IPS DF 19.7 (cell line): ENCODE data around the gene BARD1.
"Not testable (repeated sequence)": the region's sequence is repeated elsewhere in the genome, so short reads cannot be mapped to it uniquely, and the experiment has no call there.

Source experiments
- DNase-seq: peaks from one replicate; pipeline ENCODE4 v3.0.0-alpha.2; 2013; ENCODE audit warnings: low read depth, low spot score

The BARD1 gene

GRCh38 chr2:214765180-214765579 is 44.3 kb downstream of the BARD1 start:
- no peak for DNase-seq

DNA sequence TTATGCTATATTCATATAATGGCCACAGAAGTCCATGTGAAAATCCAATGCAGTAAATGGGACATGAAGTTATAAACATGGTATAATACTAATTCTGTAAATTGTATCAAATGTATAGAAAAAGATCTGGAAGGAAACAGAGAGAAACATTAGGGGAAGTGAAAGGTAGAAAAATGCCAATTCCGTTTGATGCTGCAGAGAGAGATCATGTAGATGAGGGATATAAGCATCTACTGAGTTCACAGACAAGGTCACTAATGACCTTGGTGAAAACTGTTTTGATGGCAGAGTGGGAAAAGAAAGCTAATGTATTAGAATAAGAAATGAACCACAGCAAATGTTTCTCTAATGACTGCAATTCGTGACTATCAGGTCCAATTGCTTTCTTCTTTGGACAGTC is 56.0 kb downstream of the BARD1 start:
- DNase-seq, result no peak

- no peak for DNase-seq
Observed at GRCh38 chr2:214750529-214750928, 59.0 kb downstream of the BARD1 start.

DNA sequence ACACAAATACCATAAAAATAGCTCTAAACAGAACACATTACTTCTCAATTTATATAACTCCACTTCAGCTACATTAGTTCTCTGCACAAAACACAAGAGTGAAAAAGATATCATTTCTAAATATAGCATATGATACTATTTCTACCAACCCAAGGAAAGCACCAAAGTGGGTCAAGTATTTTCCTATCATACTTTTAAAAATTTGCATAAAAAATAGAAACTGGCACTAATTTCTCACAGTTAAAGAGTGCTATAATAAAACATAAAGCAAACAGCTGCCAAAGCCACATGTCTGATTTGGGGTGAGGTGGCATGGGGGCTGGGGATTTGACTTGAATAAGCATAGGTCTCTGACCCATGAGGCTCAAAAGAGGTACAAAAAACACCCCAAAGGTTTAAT is 61.5 kb downstream of the BARD1 start:
- no peak for DNase-seq

DNA sequence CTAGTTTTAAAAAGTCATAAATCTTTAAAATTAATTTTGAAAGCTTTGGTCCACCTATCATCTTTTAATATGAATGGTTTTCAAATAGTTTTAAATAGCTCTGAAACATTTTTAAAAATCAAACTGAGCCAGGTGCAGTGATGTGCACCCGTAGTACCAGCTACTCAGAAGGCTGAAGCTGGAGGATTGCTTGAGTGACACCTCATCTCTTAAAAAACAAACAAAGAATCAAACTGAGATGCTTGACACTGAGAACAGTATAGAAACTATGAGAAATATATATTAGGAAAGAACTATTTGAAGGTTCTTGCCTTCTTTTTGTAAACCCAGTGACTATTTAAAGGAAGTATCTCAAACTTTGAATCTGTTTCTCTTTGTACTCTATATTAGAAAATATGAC is 67.4 kb downstream of the BARD1 start:
- no peak for DNase-seq

GRCh38 chr2:214740867-214741395 is 68.6 kb downstream of the BARD1 start:
- no peak for DNase-seq

GRCh38 chr2:214737188-214737587 is 72.3 kb downstream of the BARD1 start:
- no peak for DNase-seq

DNA sequence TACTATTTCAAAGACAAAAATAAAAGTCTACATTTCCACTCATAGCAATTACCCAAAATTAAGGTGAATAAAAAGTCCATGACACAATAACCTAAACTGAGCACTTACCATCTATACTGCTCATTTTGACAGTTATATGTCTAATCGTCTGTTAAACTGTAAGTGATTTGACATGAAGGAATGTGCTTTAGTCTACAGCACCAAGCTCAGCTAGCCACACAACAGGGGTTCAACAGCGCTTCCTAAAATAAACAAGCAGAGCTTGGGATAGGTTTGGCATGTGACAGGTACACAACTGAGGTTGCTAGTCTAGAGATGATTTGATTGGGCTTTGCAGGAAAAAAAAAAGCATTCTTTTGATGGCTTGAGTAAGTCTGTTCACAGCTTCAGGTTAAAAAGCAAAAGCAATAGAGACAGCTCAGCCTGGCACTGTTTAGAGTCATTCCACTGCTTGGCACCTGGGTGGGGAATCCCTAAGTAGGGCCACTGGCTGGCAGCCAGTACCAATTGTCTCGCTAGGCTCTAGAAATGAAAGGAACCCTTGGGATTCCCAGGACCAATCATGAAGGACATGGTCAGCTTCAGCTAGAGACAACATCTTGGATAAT is 78.6 kb downstream of the BARD1 start:
- DNase-seq, result no peak

- DNase-seq, result no peak
Observed at GRCh38 chr2:214730248-214730647, 79.2 kb downstream of the BARD1 start.

DNA sequence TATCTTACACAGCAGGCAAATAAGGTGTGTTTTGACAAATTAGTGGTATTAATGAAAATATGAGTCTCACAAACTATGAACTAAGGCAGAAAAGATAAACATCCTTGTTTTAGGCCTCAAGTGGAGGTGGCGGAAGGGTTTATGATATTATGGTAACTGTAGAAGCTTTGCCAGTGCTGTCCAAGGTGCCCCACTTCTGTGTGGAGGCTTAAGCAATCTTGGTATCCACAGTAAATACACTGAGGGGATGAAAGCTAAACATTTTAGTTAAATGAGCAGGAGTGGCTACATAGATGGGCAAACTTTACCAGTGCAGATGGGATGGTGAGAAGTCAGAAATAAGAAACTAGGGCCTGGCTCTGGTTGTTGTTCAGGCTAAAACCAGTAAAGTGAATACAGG is 84.7 kb downstream of the BARD1 start:
- DNase-seq, result no peak

GRCh38 chr2:214717837-214718236 is 91.6 kb downstream of the BARD1 start:
- DNase-seq, result not testable (repeated sequence)

DNA sequence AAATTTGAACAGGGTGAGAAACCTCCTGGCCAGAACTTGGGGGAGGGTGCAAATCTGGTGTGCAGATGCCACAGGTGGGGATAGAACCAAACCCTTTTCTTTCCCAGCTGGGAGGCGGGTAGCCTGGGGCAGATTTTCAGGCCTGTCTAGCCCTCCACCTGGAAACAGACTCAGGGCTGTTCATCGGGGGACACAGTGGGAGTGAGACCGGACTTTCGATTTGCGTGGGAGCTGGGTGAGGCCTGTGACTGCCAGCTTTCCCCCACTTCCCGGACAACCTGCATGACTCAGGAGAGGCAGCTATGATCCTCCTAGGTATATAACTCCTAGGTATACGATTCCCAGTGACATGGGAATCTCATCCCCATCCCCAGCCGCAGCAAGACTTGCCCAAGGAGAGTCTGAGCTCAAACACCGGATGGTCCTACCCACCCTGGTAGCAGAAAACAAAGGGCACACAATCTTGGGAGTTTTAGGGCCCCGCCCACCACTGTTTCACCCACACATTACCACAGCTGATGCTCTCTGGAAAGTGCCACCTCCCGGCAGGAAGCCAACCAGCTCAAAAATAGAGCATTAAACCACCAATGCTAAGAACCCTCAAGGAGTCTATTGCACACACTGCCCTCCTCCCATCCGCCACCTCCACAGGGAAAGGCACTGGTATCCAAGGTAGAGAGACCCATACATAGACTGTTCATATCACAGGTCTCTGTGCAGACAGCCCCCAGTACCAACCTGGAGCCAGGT is 92.5 kb downstream of the BARD1 start:
- no peak for DNase-seq

DNA sequence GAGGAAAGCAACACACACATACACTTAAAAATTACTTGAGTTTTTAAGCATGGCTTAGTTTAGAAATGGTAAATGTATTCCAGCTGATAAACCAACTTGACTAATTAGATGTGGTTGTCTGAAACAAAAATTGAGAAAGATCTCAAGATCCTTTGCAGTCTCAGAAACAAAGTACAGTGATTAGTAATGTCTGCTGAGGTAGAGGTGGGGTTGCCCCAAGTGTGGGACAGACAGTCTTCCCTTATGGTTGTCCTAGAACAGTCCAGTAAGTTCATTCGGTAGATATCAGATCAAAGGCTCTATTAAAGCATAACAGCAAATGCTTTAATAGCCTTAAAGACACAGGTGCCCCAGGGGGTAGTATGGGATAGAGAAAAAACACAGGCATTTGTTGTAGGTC is 94.5 kb downstream of the BARD1 start:
- no peak for DNase-seq

- no peak for DNase-seq
Observed at GRCh38 chr2:214713080-214713830, 96.2 kb downstream of the BARD1 start.

GRCh38 chr2:214710729-214711128 is 98.8 kb downstream of the BARD1 start:
- DNase-seq, result no peak

GRCh38 chr2:214706986-214707385 is 102.5 kb downstream of the BARD1 start:
- DNase-seq, result no peak

- no peak for DNase-seq
Observed at GRCh38 chr2:214699236-214699635, 110.2 kb downstream of the BARD1 start.

GRCh38 chr2:214696681-214697080 is 112.8 kb downstream of the BARD1 start:
- DNase-seq, result no peak

GRCh38 chr2:214695789-214696188 is 113.7 kb downstream of the BARD1 start:
- DNase-seq, result no peak

DNA sequence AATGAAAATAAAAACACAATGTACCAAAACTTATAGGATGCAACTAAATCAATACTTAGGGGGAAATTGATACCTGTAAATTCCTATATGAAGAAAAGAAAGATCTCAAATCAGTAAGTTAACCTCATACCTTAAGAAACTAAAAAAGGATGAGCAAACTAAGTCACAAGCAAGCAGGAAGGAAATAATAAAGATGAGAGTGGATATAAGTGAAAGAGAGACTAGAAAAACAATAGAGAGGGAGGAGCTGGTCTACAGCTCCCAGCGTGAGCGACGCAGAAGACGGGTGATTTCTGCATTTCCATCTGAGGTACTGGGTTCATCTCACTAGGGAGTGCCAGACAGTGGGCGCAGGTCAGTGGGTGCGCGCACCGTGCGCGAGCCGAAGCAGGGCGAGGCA is 125.9 kb downstream of the BARD1 start:
- DNase-seq, result not testable (repeated sequence)

DNA sequence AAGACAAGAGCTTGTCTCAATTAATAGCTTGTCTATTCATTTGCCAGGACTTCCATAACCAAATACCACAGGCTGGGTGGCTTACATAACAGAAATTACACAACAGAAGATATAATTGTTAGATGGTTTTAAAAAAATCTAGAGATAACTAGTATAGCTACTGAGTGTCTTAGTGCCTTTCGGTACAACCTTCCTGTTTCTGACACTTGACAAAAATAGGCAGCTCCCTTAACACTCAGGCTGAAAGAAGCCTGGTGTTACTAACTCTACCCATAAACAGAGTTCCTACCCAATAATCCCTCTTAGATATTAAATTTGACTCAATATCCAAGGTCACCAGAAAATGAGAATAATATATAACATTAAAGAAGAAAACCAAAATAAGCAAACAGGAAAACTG is 129.7 kb downstream of the BARD1 start:
- DNase-seq, result no peak

DNA sequence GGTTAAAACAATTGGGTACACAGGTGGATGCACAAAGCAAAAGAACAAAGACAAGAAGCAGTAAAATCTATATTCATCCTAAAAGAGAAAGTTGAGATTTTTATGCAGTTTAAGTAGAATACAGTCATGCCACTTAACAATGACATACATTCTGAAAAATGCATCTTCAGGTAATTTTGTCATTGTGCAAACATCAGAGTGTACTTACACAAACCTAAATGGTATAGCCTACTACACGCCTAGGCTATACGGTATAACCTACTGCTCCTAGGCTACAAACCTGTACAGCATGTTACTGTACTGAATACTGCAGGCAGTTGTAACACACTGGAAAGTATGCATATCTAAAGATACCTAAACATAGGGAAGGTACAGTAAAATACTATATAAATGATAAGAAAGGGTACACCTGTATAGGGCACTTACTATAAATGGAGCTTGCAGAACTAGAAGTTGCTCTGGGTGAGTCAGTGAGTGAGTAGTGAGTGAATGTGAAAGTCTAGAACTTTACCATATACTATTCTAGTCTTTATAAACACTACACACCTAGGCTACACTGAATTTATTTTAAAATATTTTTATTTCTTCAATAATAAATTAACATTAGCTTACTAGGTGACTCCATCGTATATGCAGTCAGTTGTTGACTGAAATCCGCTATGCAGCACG is 132.9 kb downstream of the BARD1 start:
- no peak for DNase-seq
